K562 (cell line): Measurements from ENCODE around the gene PBRM1. TPM values are rescaled to one million over a fixed set of nuclear protein-coding genes. Genes with fewer than 3 reads are reported as not detected.

Source experiments
- CHD4 ChIP-seq: fragments of 200-600 bp; sonication (generic); IDR thresholded peaks from 3 replicates; pipeline ENCODE4 v1.6.1; 2012; ENCODE audit warnings: low read depth, mild to moderate bottlenecking, mixed read lengths, low read length, inconsistent platforms; ENCODE audit not compliant: insufficient read depth, insufficient replicate concordance, poor library complexity, severe bottlenecking
- FUS ChIP-seq: fragments of 200-400 bp; formaldehyde crosslinking; optimal IDR thresholded peaks from 2 replicates; pipeline ENCODE3; 2017; ENCODE audit warnings: low read depth, low read length
- JUND ChIP-seq, 2 experiments: IDR thresholded peaks; 2 replicates in 1 of 2; 3 replicates in 1 of 2; pipeline ENCODE4 v1.6.1; 2011; ENCODE audit warnings: borderline replicate concordance in 2 of 2, low read depth in 2 of 2, low read length in 2 of 2, improper control_type of control experiment in 1 of 2, missing biosample characterization in 1 of 2, missing genetic modification characterization in 1 of 2, missing genetic modification reagents in 1 of 2
- KAT7 ChIP-seq: sonication (generic); formaldehyde crosslinking; IDR thresholded peaks from 2 replicates; pipeline ENCODE4 v1.8.0; 2022; ENCODE audit warnings: missing genetic modification reagents, mild to moderate bottlenecking, borderline replicate concordance
- NR1H2 ChIP-seq: sonication (generic); formaldehyde crosslinking; IDR thresholded peaks from 2 replicates; pipeline ENCODE4 v1.4.0; 2020; ENCODE audit warnings: mild to moderate bottlenecking, missing genetic modification reagents
- OTX1 ChIP-seq: fragments of 450-650 bp; formaldehyde crosslinking; IDR thresholded peaks from 2 replicates; pipeline ENCODE4 v1.4.0; 2022; ENCODE audit warnings: mild to moderate bottlenecking
- TFAM ChIP-seq: fragments of 250-450 bp; sonication (Bioruptor Pico); conservative IDR thresholded peaks from 2 replicates; pipeline ENCODE4 v1.5.0; 2021; ENCODE audit warnings: mild to moderate bottlenecking, moderate library complexity
- ZC3H8 ChIP-seq: fragments of 450-650 bp; IDR thresholded peaks from 2 replicates; pipeline ENCODE4 v1.6.1; 2017
- ZNF551 ChIP-seq: fragments of 250-450 bp; sonication (Bioruptor Pico); IDR thresholded peaks from 2 replicates; pipeline ENCODE4 v1.5.0; 2021; ENCODE audit warnings: mild to moderate bottlenecking, moderate library complexity
- ZNF57 ChIP-seq: fragments of 450-650 bp; formaldehyde crosslinking; IDR thresholded peaks from 2 replicates; pipeline ENCODE4 v1.4.0; 2020; ENCODE audit warnings: mild to moderate bottlenecking, moderate library complexity
- polyA plus RNA-seq, 8 experiments: library from polyadenylated mRNA; depleted of rRNA in 4 of 8; stranded (reverse) in 5 of 8; unstranded in 3 of 8; fragments of >200 nt; fragmentation: Nextera tagmentation in 2 of 8; fragmentation: Illumina TruSeq in 1 of 8; extraction: Ambion mirVana in 2 of 8; extraction: Trizol in 1 of 8; gene quantifications; 2 replicates each; pipeline versions ENCODE4 v1.2.1 to v1.2.3, GENCODE V29; 2011 to 2014; ENCODE audit warnings: inconsistent platforms in 1 of 8, missing spikeins in 1 of 8
- total RNA-seq, 7 experiments: library from RNA; depleted of rRNA in 6 of 7; stranded (reverse); fragments of >200 nt in 6 of 7; fragmentation: Illumina TruSeq in 2 of 7; extraction: Trizol in 2 of 7; gene quantifications; 2 replicates each; pipeline versions ENCODE4 v1.2.1 to v1.2.3, GENCODE V29; 2011 to 2021; ENCODE audit warnings: low replicate concordance in 1 of 7
- TF ChIP-seq, protein P1 (sequence below): IDR thresholded peaks from 3 replicates; pipeline ENCODE4 v1.6.1; 2011; ENCODE audit warnings: borderline replicate concordance, mild to moderate bottlenecking, moderate library complexity; ENCODE audit not compliant: insufficient read length; ENCODE audit errors: extremely low read depth
- TF ChIP-seq, protein P2 (sequence below): fragments of 250-450 bp; sonication (Bioruptor Pico); IDR thresholded peaks from 2 replicates; pipeline ENCODE4 v1.8.0; 2021; ENCODE audit warnings: moderate library complexity, mild to moderate bottlenecking, inconsistent platforms
- TF ChIP-seq, protein P3 (sequence below): sonication (generic); formaldehyde crosslinking; IDR thresholded peaks from 2 replicates; pipeline ENCODE4 v1.8.1; 2023; ENCODE audit warnings: mild to moderate bottlenecking, missing genetic modification reagents
- TF ChIP-seq, protein P4 (sequence below): fragments of 450-650 bp; IDR thresholded peaks from 2 replicates; pipeline ENCODE4 v1.6.1; 2016; ENCODE audit warnings: borderline replicate concordance
- TF ChIP-seq, protein P5 (sequence below): sonication (generic); formaldehyde crosslinking; IDR thresholded peaks from 2 replicates; pipeline ENCODE4 v1.8.1; 2023; ENCODE audit warnings: mild to moderate bottlenecking, missing genetic modification reagents, moderate library complexity

The PBRM1 gene
- total and polyA plus RNA-seq, 9 of the 15 experiments (the other 6 are each of a cell fraction or from before 2014, with no cell fraction given): 3.9 to 31.8 (median 19.0) TPM

DNA sequence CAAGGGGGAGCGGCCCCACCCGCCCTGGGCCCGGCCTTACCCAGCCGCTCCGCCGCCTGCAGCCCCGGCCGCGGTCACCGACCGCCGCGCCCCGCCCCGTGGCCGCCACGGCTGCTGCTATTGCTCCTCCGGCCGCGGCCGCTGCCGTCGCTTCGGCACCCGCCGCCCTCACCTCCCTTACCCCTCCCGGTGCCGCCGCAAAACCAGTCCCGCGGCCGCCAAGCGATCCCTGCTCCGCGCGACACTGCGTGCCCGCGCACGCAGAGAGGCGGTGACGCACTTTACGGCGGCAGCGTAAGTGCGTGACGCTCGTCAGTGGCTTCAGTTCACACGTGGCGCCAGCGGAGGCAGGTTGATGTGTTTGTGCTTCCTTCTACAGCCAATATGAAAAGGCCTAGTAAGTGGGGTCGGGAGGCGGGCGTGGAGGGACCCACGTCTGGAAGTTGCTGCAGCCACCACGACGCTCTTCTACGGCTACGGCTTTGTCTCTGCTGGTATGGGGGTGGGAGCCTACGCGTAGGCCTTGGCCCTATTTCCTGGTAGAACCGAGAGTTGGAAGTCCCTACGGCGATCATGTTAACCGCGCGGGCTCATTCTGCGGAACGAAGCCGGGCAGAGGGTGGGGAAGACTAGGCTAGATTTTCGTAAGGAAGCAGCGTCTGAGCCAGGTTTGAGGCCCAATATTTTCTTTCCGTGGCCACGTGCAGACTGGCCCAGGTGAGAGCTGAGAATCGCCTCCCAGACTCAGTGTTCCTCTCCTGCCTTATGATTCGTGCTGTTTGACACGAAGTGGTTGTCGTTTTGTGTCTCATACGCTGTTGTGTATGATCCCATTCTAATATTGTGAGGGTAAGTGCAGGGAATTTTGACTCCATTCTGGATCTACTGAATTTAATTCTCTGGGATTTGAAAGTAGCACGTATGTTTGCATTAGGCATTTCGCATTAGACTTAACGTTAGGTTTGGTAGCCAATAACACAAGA, at the start of gene PBRM1, which contains the start of gene GNL3 (continued):
- TF ChIP-seq, protein P1, sequence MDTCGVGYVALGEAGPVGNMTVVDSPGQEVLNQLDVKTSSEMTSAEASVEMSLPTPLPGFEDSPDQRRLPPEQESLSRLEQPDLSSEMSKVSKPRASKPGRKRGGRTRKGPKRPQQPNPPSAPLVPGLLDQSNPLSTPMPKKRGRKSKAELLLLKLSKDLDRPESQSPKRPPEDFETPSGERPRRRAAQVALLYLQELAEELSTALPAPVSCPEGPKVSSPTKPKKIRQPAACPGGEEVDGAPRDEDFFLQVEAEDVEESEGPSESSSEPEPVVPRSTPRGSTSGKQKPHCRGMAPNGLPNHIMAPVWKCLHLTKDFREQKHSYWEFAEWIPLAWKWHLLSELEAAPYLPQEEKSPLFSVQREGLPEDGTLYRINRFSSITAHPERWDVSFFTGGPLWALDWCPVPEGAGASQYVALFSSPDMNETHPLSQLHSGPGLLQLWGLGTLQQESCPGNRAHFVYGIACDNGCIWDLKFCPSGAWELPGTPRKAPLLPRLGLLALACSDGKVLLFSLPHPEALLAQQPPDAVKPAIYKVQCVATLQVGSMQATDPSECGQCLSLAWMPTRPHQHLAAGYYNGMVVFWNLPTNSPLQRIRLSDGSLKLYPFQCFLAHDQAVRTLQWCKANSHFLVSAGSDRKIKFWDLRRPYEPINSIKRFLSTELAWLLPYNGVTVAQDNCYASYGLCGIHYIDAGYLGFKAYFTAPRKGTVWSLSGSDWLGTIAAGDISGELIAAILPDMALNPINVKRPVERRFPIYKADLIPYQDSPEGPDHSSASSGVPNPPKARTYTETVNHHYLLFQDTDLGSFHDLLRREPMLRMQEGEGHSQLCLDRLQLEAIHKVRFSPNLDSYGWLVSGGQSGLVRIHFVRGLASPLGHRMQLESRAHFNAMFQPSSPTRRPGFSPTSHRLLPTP: no peak
- TF ChIP-seq, protein P2, sequence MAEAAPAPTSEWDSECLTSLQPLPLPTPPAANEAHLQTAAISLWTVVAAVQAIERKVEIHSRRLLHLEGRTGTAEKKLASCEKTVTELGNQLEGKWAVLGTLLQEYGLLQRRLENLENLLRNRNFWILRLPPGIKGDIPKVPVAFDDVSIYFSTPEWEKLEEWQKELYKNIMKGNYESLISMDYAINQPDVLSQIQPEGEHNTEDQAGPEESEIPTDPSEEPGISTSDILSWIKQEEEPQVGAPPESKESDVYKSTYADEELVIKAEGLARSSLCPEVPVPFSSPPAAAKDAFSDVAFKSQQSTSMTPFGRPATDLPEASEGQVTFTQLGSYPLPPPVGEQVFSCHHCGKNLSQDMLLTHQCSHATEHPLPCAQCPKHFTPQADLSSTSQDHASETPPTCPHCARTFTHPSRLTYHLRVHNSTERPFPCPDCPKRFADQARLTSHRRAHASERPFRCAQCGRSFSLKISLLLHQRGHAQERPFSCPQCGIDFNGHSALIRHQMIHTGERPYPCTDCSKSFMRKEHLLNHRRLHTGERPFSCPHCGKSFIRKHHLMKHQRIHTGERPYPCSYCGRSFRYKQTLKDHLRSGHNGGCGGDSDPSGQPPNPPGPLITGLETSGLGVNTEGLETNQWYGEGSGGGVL: no peak
- TF ChIP-seq OTX1 (CRISPR knock-in tag) (no peak), NR1H2 (CRISPR knock-in tag) (no peak), KAT7 (CRISPR knock-in tag) (no peak), TFAM (no peak), ZC3H8 (no peak), FUS (no peak), CHD4 (no peak), ZNF551 (CRISPR knock-in tag) (no peak), ZNF57 (no peak), JUND (IDR thresholded peaks at IDR 0.05; ENCODE audit: borderline replicate concordance, low read depth, low read length) (peak; percentile 49), JUND (tag; IDR thresholded peaks at IDR 0.05; ENCODE audit: borderline replicate concordance, low read depth, low read length) (no peak)
- TF ChIP-seq, protein P3, sequence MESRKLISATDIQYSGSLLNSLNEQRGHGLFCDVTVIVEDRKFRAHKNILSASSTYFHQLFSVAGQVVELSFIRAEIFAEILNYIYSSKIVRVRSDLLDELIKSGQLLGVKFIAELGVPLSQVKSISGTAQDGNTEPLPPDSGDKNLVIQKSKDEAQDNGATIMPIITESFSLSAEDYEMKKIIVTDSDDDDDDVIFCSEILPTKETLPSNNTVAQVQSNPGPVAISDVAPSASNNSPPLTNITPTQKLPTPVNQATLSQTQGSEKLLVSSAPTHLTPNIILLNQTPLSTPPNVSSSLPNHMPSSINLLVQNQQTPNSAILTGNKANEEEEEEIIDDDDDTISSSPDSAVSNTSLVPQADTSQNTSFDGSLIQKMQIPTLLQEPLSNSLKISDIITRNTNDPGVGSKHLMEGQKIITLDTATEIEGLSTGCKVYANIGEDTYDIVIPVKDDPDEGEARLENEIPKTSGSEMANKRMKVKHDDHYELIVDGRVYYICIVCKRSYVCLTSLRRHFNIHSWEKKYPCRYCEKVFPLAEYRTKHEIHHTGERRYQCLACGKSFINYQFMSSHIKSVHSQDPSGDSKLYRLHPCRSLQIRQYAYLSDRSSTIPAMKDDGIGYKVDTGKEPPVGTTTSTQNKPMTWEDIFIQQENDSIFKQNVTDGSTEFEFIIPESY (CRISPR knock-in tag): no peak
- TF ChIP-seq, protein P4, sequence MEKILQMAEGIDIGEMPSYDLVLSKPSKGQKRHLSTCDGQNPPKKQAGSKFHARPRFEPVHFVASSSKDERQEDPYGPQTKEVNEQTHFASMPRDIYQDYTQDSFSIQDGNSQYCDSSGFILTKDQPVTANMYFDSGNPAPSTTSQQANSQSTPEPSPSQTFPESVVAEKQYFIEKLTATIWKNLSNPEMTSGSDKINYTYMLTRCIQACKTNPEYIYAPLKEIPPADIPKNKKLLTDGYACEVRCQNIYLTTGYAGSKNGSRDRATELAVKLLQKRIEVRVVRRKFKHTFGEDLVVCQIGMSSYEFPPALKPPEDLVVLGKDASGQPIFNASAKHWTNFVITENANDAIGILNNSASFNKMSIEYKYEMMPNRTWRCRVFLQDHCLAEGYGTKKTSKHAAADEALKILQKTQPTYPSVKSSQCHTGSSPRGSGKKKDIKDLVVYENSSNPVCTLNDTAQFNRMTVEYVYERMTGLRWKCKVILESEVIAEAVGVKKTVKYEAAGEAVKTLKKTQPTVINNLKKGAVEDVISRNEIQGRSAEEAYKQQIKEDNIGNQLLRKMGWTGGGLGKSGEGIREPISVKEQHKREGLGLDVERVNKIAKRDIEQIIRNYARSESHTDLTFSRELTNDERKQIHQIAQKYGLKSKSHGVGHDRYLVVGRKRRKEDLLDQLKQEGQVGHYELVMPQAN: peak; percentile 99
- TF ChIP-seq, protein P5, sequence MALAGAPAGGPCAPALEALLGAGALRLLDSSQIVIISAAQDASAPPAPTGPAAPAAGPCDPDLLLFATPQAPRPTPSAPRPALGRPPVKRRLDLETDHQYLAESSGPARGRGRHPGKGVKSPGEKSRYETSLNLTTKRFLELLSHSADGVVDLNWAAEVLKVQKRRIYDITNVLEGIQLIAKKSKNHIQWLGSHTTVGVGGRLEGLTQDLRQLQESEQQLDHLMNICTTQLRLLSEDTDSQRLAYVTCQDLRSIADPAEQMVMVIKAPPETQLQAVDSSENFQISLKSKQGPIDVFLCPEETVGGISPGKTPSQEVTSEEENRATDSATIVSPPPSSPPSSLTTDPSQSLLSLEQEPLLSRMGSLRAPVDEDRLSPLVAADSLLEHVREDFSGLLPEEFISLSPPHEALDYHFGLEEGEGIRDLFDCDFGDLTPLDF: no peak; the same call in 1 of the 2 replicates
